ENCODE data around the gene PSIP1.
"Not testable (repeated sequence)": the region's sequence is repeated elsewhere in the genome, so short reads cannot be mapped to it uniquely, and the experiment has no call there.

PSIP1 gene

DNA sequence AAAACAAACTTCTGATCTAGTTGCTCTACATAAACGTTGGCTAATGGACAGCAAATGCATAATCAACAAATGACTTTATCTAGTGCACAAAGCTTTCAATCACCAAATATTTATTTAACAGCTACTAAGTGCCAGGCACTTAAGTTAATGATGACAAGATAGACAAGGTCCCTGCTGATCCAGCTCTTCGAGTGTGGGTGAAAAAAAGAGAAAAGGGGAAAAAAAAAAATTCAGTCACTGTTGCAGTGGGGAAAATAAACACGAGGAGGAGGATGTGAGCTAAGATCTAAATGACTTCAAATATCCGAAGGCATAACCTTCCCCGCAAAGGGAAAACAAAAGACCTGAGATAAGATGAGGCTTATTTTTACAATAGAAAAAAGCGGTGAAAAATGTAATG, 9.6 kb downstream of the PSIP1 start:
- no peak for DNase-seq

DNA sequence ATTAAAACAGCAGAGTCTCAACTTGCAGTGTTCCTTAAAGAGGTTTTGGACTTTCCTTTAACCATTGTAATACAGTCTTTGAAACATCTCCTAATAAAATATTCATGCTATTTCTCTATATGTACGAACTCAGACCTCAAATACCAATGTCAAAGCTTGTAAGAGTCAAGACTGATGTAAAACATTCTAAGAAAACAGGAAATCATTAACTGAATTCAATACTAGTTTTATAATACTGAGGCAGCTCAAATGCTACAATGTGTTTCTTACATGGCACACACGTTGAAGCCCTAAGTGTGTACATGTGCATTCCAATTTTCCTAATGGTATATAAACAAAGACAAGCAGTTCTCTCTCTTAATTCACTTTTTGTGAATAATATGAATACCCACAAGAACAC, 11.6 kb downstream of the PSIP1 start:
- DNase-seq = no peak

DNA sequence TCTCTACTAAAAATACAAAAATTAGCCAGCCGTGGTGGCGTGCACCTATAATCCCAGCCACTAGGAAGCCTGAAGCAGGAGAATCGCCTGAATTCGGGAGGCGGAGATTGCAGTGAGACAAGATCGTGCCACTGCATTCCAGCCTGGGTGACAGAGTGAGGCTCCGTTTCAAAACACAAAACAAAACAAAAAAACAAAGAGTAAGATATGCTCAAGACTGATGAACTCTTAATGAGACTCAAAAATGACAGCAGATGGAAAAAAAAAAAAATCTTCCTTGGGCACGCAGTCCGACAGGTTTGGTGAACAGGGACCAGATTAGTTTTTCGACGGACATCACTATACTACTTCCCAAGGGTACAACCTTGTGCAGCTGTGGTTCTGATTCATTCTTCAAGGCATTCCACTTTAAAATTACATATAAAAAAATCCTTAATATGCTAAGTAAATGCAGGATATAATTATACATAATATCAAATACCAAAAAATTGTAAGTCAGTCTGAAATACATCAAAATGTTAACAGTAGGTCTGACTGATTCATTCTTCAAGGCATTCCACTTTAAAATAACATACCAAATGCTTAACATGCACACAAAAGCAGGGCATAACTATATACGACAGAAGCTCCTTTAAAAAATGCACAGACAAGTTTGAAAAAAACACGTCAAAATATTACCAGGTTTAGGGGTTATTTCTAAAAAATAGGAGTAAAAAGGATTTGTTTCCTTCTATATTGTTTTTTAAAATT, 12.3 kb downstream of the PSIP1 start:
- no peak for DNase-seq

DNA sequence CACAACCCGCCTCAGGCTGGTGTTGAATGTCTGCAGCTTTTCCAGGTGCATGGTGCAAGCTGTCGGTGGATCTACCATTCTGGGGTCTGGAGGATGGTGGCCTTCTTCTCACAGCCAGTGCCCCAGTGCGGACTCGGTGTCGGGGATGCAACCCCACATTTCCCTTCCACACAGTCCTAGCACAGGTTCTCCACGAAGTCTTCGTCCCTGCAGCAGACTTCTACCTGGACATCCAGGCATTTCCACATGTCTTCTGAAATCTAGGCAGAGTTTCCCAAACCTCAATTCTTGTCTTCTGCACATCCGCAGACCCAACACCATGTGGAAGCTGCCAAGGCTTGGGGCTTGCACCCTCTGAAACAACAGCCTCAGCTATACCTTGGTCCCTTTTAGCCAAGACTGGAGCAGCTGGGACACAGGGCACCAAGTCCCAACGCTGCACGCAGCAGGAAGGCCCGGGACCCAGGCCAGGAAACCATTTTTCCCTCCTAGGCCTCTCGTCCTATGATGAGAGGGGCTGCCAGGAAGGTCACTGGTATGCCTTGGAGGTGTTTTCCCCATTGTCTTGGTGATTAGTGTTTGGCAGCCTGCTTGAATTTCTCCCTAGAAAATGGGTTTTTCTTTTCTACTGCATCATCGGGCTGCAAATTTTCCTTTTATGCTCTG, 18.2 kb downstream of the PSIP1 start:
- DNase-seq = no peak

DNA sequence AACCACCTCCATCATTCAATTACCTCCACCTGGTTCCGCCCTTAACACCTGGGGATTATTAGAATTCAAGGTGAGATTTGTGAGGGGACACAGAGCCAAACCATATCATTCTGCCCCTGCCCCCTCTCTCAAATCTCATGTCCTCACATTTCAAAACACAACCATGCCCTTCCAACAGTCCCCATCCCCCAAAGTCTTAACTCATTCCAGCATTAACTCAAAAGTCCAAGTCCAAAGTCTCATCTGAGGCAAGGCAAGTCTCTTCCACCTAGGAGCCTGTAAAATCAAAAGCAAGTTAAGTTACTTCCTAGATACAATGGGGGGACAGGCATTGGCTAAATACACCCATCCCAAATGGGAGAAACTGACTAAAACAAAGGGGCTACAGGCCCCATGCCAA, 18.8 kb downstream of the PSIP1 start:
- DNase-seq = no peak

DNA sequence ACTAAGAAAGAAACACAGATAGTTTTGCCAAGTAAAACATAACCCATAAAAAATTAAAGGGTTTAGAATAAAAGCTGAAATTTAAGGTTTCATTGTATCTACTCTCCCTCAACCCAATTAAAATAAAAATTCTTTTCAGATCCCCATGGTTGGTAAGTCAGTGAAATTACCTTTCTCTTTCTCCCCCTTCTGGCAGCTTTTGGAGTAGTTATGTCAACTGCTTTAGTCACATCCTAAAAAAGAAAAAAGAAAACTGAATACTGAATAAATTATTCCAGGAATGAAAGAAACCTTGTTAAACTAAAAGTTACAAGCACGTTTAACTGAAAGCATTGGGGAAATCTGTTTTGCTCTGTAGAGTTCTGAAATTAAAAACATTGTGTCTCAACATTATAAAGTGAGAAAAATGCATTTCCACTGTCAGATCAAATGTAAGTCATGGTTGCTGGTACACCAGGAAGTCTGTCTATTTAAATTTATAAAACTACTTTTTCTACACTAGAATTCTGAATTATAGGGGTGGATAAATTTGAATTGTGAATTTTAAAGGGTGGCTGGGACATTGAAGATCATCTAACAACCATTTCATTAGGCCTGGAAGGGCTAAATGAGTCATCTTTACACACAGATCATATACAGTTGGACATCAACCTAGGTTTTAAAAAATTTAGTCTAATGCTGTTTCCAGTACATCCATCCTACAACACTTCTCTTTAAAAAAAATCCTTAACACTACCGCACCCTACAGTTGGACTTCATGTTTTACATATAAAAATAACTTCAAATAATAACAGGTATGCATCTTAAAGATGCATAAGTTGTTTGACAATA, 24.7 kb downstream of the PSIP1 start:
- no peak for DNase-seq

DNA sequence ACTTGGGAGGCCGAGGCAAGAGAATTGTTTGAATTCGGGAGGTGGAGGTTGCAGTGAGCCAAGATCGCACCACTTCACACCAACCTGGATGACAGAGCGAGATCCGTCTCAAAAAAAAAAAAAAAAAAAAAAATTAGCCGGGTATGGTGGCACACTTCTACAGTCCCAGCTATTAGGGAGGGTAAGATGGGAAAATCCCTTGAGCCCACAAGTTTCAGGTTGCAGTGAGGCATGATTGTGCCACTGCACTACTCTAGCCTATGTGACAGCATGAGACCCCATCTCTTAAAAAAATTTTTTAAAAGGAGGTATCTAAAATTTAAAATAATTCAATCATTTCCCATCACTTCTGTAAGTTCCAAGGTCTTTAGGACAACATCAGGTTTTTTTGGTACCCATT, 26.0 kb downstream of the PSIP1 start:
- DNase-seq = no peak

DNA sequence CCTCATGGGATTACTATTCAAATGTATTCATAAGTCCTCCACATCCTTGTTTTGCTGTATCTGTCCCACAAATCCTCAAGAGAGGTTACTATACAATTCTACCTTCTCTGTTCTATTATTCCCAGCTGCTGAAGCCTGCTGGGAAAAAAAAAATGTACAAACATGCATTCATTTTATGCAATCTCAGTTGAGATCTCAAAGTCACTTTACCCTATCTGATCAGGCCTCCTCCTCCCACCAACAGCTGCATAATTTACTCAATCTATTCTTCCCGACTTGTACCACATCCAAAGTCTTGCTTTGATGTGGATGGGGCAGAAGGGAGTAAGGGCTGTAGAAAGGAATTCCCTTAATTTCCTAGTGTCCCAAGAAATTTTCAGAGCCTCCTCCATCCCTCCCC, 28.6 kb downstream of the PSIP1 start:
- no peak for DNase-seq

DNA sequence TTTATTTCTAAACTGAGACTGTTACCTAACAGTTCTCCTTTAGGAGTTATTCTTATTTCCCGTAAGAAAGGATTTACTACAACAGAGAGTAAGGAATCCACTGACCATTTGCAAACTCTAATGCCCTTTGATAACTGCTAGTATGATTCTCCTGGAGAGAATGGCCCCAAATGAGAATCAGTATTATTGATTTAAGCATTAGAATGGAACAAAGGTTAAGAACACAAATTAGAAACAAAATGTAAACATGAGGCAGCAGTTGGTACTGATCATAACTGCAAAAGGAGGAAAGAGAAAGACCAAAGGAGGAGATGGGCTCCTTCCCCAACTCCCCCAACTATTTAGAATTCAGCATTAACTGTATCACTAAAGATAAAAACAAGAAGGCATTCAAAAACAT, 30.7 kb downstream of the PSIP1 start:
- no peak for DNase-seq

DNA sequence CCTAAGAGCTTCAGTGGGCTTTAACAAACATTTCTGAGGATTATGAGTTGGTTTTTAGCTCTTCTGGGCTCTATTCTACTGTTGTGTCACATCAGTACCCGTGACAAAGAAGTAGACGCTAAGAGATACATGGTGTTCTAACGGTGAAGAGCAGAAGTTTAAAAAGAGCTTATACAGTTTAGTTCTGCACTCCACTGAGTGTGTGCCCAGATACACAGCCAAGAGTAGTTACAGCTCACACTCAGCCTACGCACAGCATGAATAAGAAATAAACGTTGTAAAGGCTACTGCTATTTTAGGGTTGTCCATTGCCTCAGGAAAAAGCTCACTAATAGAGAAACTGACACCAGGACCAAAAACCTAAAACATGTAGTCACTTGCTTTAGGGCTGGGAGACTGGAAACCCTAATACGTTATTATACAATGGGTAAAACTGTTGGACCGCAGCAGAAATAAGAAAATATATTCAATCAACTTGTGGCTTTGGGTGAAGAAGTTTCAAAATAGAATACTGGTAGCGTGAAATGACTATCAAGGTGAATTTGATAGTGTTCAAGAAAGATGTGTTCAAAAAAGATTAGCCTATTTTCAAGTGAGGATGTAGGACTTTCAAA, 34.7 kb downstream of the PSIP1 start:
- DNase-seq = no peak

DNA sequence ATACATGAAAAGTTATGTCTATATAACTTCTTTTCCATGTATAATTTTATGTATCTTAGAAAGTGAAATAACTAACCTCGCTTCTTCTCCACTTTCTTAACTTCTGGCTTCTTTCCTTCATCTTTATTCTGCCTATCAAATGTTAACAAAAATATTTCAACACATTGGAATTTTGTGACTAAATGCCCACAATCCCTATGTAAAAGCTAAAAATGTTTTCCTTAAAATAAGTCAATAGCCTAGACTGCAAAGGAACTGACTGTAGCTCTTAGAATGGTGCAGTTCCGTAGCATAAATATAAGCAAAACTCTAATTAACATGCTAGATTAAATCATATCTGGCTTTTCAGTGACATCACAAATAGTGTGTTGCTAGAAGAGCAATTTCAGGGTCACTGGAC, 40.9 kb downstream of the PSIP1 start:
- DNase-seq = no peak

DNA sequence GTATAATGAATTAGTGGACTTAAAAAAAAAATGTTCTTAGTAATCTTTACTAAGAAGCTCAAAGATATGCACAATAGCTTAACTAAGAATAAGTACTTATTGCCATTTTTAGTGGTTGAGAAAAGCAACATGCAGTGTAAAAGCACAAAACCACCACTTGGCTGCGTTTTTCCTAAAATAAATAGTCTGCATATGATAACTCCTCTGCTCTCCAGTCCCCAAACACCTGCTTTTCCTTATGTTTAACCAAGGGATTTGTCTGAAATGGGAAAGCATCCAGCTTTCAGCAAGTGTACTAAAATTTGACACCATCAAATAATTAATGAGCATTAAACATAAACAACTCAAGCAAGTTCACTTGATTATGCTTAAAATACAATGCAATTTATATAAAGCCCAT, 41.4 kb downstream of the PSIP1 start:
- DNase-seq = no peak

DNA sequence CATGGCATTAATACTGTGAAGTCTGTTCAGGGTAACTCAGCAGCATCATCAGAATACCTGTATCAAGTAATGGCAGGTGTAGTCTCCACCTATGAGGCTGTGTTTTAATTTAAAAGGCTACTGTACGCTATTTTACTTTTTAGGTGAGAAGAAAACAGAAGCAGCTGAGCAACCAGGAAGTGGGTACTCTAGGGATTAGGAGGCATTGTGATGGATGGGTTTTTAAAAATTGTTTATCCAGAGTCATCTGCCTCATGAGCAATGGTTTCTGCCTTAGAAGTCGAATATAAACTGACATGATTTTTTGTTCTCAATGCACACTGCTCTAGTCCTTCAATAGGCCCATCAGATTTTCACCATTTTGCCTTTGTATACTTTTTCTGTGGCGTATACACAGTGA, 42.6 kb downstream of the PSIP1 start:
- DNase-seq = no peak

DNA sequence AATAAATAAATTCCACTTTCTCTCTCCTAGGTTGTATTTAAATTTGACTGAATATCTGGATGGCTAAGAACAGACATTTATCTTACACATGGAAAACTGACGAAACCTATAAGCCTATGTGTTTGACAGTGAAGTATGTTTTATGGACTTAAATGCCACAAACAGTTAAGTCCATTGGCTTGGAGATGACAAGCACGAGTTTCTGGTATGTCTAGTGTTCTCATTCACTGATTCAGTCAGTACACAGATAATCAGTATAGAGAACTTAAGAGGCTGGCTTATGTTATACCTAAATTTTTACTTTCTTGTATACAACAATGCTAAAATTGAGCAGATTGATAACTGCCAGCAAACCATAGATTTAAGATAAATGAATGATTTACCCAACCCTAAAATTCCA, 49.2 kb downstream of the PSIP1 start:
- no peak for DNase-seq

DNA sequence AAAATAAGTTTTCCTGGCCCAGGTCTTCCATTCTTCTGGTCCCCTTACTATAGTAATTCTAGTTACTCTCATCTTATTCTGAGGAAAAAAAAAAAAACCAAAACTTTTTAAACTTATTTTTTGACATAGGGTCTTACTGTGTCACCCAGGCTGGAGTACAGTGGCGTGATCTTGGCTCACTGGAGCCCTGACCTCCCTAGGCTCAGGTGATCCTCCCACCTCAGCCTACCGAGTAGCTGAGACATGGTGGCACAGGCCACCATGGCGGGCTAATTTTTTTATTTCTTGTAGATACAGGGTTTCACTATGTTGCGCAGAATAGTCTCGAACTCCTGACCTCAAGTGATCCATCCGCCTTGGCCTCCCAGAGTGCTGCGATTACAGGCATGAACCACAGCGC, 49.7 kb downstream of the PSIP1 start:
- no peak for DNase-seq

DNA sequence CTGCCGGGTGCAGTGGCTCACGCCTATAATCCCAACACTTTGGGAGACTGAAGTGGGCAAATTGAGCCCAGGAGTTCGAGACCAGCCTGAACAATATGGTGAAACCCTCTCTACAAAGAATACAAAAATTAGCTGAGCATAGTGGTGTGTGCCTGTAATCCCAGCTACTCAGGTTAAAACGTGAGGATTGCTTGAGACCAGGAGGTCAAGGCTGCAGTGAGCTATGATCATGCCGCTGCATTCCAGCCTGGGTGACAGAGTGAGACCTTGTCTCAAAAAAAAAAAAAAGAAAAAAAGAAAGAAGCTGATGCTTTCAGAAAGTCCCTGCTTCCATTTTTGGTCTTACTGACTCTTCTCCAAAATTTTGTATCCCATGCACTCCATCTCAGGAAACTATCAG, 56.8 kb downstream of the PSIP1 start:
- no peak for DNase-seq

DNA sequence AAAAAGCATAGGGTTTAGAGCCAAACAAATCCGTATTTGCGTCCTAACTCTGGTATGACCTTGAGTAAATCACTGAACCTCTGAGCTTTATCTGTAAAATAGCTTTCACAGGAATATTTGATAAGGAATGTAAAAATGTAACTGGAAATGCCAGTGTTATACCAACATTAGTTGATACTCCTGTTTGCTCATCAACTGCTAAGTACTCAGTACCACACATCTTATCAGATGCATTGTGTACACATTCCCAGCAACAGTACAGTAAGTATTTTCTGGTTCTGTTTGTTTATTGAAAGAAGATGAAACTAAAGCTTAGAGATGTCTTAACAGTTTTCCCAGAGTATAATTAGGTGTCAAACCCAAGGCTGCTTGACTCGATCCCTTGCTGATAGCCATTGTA, 66.6 kb downstream of the PSIP1 start:
- DNase-seq = no peak

DNA sequence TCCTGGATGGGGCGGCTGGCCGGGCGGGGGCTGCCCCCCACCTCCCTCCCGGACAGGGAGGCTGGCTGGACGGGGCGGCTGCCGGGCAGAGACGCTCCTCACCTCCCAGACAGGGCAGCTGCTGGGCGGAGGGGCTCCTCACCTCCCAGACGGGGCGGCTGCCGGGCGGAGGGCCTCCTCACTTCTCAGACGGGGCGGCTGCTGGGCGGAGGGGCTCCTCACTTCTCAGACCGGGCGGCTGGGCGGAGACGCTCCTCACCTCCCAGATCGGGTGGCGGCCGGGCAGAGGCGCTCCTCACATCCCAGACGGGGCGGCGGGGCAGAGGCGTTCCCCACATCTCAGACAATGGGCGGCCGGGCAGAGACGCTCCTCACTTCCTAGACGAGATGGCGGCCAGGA, 68.5 kb downstream of the PSIP1 start:
- DNase-seq = not testable (repeated sequence)

DNA sequence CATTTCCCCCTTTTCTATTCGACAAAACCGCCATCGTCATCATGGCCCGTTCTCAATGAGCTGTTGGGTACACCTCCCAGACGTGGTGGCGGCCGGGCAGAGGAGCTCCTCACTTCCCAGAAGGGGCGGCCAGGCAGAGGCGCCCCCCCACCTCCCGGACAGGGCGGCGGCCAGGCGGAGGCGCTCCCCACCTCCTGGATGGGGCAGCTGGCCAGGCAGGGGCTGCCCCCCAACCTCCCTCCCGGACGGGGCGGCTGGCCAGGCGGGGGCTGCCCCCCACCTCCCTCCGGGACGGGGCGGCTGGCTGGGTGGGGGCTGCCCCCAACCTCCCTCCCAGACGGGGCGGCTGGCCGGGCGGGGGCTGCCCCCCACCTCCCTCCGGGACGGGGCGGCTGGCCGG, 68.9 kb downstream of the PSIP1 start:
- DNase-seq = not testable (repeated sequence)

DNA sequence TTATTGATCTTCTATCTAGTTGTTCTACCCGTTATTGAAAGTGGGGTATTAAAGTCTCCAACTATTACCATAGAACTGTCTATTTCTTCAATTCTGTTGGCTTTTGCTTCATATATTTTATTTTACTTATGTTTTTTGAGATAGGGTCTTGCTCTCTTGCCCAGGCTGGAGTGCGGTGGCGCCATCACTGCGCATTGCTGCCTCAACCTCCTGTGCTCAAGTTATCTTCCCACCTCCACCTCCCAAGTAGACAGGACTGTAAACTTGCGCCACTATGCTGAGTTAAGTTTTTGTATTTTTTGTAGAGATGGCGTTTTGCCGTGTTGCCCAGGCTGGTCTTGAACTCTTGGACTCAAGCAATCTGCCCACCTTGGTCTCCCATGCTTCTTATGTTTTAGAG, 71.9 kb downstream of the PSIP1 start:
- no peak for DNase-seq

DNA sequence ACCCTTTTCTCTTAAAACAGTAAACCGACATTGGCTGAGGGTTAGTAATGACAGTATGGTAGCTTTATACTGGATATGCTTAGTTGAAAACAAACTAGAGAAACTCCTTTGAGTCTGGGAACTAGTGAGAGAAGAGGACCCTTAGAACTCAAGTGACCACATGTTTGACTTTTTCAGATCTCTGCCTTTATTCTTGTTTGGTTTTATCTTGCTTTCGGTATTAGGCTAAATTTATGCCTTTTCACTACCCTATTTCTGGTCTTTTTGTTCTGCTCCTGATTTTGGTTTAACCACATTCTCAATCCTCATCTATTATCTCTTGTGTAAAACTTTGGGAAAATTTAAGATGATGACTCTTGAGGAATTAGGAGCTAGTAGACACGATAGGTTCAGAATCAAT, 77.1 kb downstream of the PSIP1 start:
- no peak for DNase-seq

DNA sequence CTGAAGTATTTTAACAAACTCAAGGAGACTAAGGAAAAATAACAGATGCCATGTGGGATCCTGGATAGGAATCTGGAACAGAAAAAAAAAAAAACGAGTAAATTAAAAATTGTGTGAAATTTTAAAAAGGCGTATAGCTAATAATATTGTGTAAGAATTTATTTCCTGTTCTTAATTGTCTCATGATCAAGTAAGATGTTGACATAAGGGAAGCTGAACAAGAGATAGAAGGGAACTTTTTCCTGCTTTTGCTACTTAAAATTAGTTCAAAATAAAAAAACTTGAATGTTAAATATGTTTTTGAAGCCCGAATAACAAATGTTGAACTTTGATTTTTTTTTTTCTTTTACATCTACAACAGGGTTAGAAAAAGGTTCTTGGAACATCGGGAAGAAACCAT, 77.6 kb downstream of the PSIP1 start:
- no peak for DNase-seq

All from activated gamma-delta T cell treated with Interleukin-2 at 50 U/mL for 16 hours (primary cell).